ENCODE measurements around the gene MARK4.

GRCh38 chr19:45279587-45280192, 28.6 kb downstream of the MARK4 start:
- TF ChIP-seq CTCF (IDR thresholded peaks at IDR 0.05) (no peak), POLR2A (IDR thresholded peaks at IDR 0.05) (no peak)
